Esophagus muscularis mucosa (tissue), 4 donors: ENCODE measurements around the gene RBM20. TPM values are rescaled to one million over a fixed set of nuclear protein-coding genes. Genes with fewer than 3 reads are reported as not detected.

ENCODE experiments used
- DNase-seq: peaks from one replicate; pipeline ENCODE4 v3.0.0-alpha.2; 2017; ENCODE audit errors: extremely low spot score
- H3K27ac ChIP-seq, 4 donors: fragments of 200-600 bp; sonication (generic); replicated peaks in 1 of 4; 1 replicate in 3 of 4; 2 replicates in 1 of 4; pipeline ENCODE4 v1.5.1; 2016 to 2019; ENCODE audit warnings: mild to moderate bottlenecking in 1 of 4
- H3K27me3 ChIP-seq, 4 donors: fragments of 200-600 bp; sonication (generic); one replicate each; pipeline versions ENCODE4 v1.5.1 to v1.6.0; 2016 to 2019
- H3K36me3 ChIP-seq, 4 donors: fragments of 200-600 bp; sonication (generic); one replicate each; pipeline ENCODE4 v1.5.1; 2016 to 2019
- H3K4me1 ChIP-seq, 4 donors: fragments of 200-600 bp; sonication (generic); one replicate each; pipeline ENCODE4 v1.5.1; 2016 to 2019
- H3K4me3 ChIP-seq, 4 donors: fragments of 200-600 bp; sonication (generic); 1 replicate in 2 of 4; 2 replicates in 2 of 4; pipeline ENCODE4 v1.5.1; 2016 to 2019; ENCODE audit warnings: mild to moderate bottlenecking in 4 of 4, moderate library complexity in 1 of 4
- H3K9me3 ChIP-seq, 4 donors: fragments of 200-600 bp; sonication (generic); 1 replicate in 3 of 4; 2 replicates in 1 of 4; pipeline ENCODE4 v1.5.1; 2016 to 2019
- EP300 ChIP-seq: sonication (generic); formaldehyde crosslinking; IDR thresholded peaks from one replicate; pipeline ENCODE4 v1.6.1; 2017; ENCODE audit warnings: antibody characterized with exemption
- POLR2A ChIP-seq: fragments of 450-650 bp; IDR thresholded peaks from one replicate; pipeline ENCODE4 v1.6.1; 2017; ENCODE audit warnings: antibody characterized with exemption, moderate library complexity, mild to moderate bottlenecking, low read depth
- POLR2AphosphoS5 ChIP-seq, 2 donors: sonication (generic); formaldehyde crosslinking; IDR thresholded peaks; one replicate each; pipeline ENCODE4 v1.6.1; 2017; ENCODE audit warnings: antibody characterized with exemption in 2 of 2
- WGBS: methylation state at CpG from one replicate; pipeline ENCODE4 v1.1.5; 2018; 5-methylcytosine and 5-hydroxymethylcytosine counted together
- intact Hi-C: fragments of 100-400 bp; cut with DNase I; formaldehyde crosslinking; loops from one replicate; pipeline ENCODE4 v1.15.1; 2023
- total RNA-seq, 4 donors: library from RNA; depleted of rRNA; stranded (reverse); fragments of >200 nt; gene quantifications; one replicate each; pipeline versions ENCODE4 v1.1.0 to v1.2.1, GENCODE V29; 2016
- TF ChIP-seq, protein P1 (sequence below), 3 experiments: fragments of 200-600 bp in 2 of 3; fragments of 450-650 bp in 1 of 3; sonication (generic) in 2 of 3; IDR thresholded peaks; one replicate each; pipeline ENCODE4 v1.5.1; 2017 to 2019; ENCODE audit warnings: antibody characterized with exemption in 3 of 3, mild to moderate bottlenecking in 2 of 3, moderate library complexity in 1 of 3

RBM20 gene
- total RNA-seq, 4 donors from 2014 or later = 5.3 to 7.7 (median 5.8) TPM

DNA sequence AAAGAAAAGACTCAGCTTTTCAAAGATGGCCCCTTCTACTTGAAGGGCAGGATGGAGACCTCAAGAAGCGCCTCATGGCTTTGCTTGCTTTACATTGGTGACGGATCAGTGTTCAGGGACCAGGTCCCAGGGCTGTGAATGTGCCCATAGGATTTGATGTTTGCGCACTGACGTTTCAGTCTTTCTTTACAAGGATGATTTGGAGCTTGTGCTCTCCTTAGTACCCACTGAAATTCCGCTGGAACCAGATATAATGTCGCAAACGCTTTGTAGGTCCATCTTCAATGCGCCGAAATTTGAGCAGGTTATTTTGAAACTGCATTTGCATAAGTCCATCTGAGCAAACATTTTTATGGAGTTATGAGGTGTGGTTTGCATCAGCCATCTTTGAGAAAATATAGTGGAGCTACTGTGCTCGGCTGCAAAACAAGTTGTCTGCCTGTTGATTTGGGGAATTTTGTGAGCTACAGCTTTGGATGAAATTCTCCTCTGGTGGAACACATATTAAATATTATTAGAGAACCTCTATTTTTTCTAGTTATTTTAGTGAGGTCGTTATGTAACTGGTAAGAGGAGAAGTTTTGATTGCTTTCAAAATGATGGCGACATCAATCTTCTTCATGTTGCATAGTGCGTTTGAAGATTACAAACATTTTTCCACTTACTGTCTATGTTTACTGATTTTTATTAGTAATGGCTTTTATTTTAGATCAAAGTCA lies 2.4 kb downstream of the RBM20 start:
- intact Hi-C loops = no loop called here
- DNase-seq = peak; percentile 45
- Histone ChIP-seq H3K36me3 (no peaks in the 10 kb centered on the region), H3K27me3 (peaks cover 0 to 40% (median 16%) of the 10 kb centered on the region in 4 donors), H3K9me3 (no peaks in the 10 kb centered on the region), H3K4me3 (no peak overlapping the region), H3K27ac (no peak overlapping the region), H3K4me1 (peaks cover 0 to 40% (median 28%) of the 10 kb centered on the region in 4 donors)
- 84% methylated on average over 13 of the region's 13 CpGs for WGBS
- no peak for TF ChIP-seq POLR2A
- no peak for TF ChIP-seq POLR2AphosphoS5 (IDR thresholded peaks at IDR 0.05)
- TF ChIP-seq, protein P1, sequence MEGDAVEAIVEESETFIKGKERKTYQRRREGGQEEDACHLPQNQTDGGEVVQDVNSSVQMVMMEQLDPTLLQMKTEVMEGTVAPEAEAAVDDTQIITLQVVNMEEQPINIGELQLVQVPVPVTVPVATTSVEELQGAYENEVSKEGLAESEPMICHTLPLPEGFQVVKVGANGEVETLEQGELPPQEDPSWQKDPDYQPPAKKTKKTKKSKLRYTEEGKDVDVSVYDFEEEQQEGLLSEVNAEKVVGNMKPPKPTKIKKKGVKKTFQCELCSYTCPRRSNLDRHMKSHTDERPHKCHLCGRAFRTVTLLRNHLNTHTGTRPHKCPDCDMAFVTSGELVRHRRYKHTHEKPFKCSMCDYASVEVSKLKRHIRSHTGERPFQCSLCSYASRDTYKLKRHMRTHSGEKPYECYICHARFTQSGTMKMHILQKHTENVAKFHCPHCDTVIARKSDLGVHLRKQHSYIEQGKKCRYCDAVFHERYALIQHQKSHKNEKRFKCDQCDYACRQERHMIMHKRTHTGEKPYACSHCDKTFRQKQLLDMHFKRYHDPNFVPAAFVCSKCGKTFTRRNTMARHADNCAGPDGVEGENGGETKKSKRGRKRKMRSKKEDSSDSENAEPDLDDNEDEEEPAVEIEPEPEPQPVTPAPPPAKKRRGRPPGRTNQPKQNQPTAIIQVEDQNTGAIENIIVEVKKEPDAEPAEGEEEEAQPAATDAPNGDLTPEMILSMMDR (IDR thresholded peaks at IDR 0.05) = no peak
- no peak for TF ChIP-seq EP300

DNA sequence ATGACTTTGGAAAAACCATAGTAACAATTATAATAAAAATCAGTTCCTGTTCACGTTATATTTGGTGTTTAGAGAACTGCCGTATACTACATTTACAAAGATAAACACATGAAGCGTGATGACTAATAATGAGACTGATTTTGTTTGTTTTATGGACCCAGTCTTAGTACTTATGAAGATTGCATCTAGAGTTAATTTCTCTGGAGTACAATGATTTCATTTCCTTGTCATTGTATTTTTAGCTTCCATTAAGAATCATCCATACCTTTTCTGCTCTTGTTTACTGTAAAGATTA lies 2.9 kb downstream of the RBM20 start:
- DNase-seq = no peak
- WGBS = 78% methylated on average over 3 of the region's 3 CpGs
- Histone ChIP-seq H3K27me3 (peaks cover 0 to 40% (median 16%) of the 10 kb centered on the region in 4 donors), H3K4me1 (peaks cover 0 to 41% (median 33%) of the 10 kb centered on the region in 4 donors), H3K4me3 (no peak overlapping the region), H3K9me3 (no peaks in the 10 kb centered on the region), H3K27ac (no peak overlapping the region), H3K36me3 (no peaks in the 10 kb centered on the region)
- intact Hi-C loops = no loop called here
- TF ChIP-seq POLR2A (no peak), POLR2AphosphoS5 (IDR thresholded peaks at IDR 0.05) (no peak), EP300 (no peak)
- TF ChIP-seq, protein P1 (IDR thresholded peaks at IDR 0.05) = no peak

DNA sequence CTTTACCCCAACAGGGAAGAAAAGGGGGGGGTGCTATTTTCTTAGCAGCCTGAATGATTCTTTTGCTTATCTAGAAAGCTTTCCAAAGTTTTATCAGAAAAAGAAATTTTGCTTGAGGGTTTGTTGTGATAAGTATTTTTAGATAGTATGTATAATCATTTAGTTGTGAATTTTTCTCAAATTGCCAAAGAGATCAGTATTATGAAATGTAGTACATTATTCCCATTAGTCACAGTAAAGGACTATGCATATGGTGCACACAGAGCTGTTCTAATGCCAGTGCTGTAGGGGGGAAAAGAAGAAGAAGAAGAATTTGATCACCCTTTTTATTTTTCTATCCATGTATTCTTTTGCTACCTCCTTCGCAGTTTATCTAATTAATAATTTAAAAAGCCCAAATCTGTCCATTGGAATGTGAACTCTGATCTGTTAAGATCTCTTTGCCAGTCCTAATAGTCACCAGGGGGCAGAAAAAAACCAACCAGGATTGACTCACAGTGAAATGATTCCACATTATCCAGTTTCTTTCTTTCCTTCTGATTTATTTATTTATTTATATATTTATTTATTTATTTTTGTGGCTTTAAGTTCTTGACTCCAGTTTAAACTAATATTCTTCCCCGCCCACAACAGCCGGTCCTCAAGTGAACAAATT lies 4.7 kb downstream of the RBM20 start:
- TF ChIP-seq, protein P1 (IDR thresholded peaks at IDR 0.05) = no peak
- TF ChIP-seq EP300 (no peak), POLR2AphosphoS5 (IDR thresholded peaks at IDR 0.05) (no peak), POLR2A (no peak)
- 97% methylated on average over 3 of the region's 3 CpGs for WGBS
- H3K4me3 ChIP-seq = no peak overlapping the region
- H3K9me3 ChIP-seq = no peaks in the 10 kb centered on the region
- intact Hi-C loops = no loop called here
- H3K4me1 ChIP-seq = peaks cover 3 to 33% (median 23%) of the 10 kb centered on the region in 4 donors
- no peaks in the 10 kb centered on the region for H3K36me3 ChIP-seq
- no peak for DNase-seq
- H3K27ac ChIP-seq = no peak overlapping the region
- peaks cover 0 to 27% (median 11%) of the 10 kb centered on the region in 4 donors for H3K27me3 ChIP-seq

DNA sequence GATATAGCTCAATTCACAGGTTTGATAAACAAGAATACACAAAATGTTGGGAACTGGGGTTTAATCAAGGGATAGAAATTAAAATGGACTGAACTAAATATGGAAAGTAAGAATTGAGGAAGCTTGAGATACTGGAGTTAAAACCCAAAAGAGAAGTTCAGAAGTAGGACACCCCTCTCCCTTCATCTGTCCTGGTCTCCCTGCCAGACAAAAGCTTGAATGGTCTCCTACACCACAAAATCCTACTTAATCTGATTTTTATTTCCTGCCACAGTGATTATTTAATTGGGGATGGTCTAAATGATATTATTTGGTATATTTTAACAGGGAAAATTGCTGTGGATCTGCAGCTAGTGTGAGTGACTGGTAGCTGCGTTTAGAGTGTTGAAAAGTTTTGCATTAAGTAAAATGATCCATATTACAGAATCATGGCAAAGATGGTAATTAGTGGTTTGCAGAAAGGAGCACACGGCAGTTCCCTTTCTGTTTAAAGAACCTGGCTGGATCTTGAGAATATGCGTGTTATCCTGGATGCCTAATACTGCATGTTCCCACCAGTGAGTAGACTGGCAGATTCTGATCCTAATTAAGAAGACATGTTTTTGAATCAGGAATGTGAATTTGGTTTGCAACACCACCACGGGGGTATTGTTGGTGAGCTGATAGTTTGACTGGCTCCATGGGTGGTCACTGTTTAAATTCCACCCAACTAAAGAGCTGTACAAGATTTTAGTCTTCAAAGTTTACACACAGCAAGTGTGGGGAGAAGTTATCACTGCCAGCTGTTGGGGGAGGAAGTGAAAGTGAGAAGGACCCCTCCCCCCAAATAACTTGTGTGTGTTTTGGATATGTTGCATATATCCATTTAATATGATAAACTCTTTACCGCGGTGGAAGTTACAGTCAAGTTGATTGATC lies 5.5 kb downstream of the RBM20 start:
- Histone ChIP-seq H3K4me1 (peaks cover 3 to 25% (median 15%) of the 10 kb centered on the region in 4 donors), H3K9me3 (no peaks in the 10 kb centered on the region), H3K36me3 (no peaks in the 10 kb centered on the region), H3K27ac (no peak overlapping the region), H3K4me3 (no peak overlapping the region), H3K27me3 (peaks cover 0 to 19% (median 3%) of the 10 kb centered on the region in 4 donors)
- WGBS = 78% methylated on average over 6 of the region's 6 CpGs
- no peak for TF ChIP-seq EP300
- TF ChIP-seq POLR2AphosphoS5 (IDR thresholded peaks at IDR 0.05) = no peak
- no peak for TF ChIP-seq POLR2A
- TF ChIP-seq, protein P1 (IDR thresholded peaks at IDR 0.05) = no peak
- peak; percentile 42 for DNase-seq
- intact Hi-C loops = no loop called here
